H1 (cell line): ENCODE results near the gene CNTN5. TPM values are rescaled to one million over a fixed set of nuclear protein-coding genes. Genes with fewer than 3 reads are reported as not detected.

ENCODE experiments used
- CTCF ChIA-PET: fragments of 300-600 bp; sonication (Branson Sonifier 250); formaldehyde crosslinking; loops from one replicate; lab custom pipeline; 2021; ENCODE audit not compliant: partially characterized antibody; lab: Charles Lee
- POLR2A ChIA-PET: fragments of 300-600 bp; sonication (Branson Sonifier 250); formaldehyde crosslinking; loops from one replicate; lab custom pipeline; 2021; ENCODE audit warnings: inconsistent platforms; ENCODE audit not compliant: partially characterized antibody; lab: Charles Lee
- DNase-seq, 2 experiments: peaks; one replicate each; pipeline versions ENCODE4 v3.0.0 to v3.0.0-alpha.2; 2010 to 2022; ENCODE audit warnings: low spot score in 2 of 2, low read depth in 1 of 2, mixed read lengths in 1 of 2
- FAIRE-seq: peaks from 2 replicates; lab custom pipeline; 2011; peaks lifted over from hg19 to GRCh38; lab: Jason Lieb, UNC
- H2AFZ ChIP-seq: 2 replicates; pipeline ENCODE4 v1.8.1; 2012; ENCODE audit warnings: low read length, inconsistent platforms
- H2AK5ac ChIP-seq: 2 replicates; pipeline ENCODE4 v1.6.1; 2013; ENCODE audit warnings: low read depth, low read length
- H2BK120ac ChIP-seq: replicated peaks from 2 replicates; pipeline ENCODE3; 2013; ENCODE audit warnings: low read depth, low read length, inconsistent platforms
- H2BK12ac ChIP-seq: 2 replicates; pipeline ENCODE4 v1.6.1; 2013; ENCODE audit warnings: low read depth, low read length
- H2BK15ac ChIP-seq: 2 replicates; pipeline ENCODE4 v1.6.1; 2013; ENCODE audit warnings: low read length
- H2BK20ac ChIP-seq: 2 replicates; pipeline ENCODE4 v1.6.1; 2013; ENCODE audit warnings: low read length
- H2BK5ac ChIP-seq: 2 replicates; pipeline ENCODE4 v1.6.1; 2013; ENCODE audit warnings: low read depth, low read length
- H3K14ac ChIP-seq: 2 replicates; pipeline ENCODE4 v1.6.1; 2013; ENCODE audit warnings: inconsistent platforms; ENCODE audit not compliant: insufficient read length
- H3K18ac ChIP-seq: 2 replicates; pipeline ENCODE4 v1.6.1; 2013; ENCODE audit warnings: low read length; ENCODE audit errors: extremely low read depth
- H3K23ac ChIP-seq: 2 replicates; pipeline ENCODE4 v1.6.1; 2013; ENCODE audit warnings: inconsistent platforms; ENCODE audit not compliant: insufficient read length
- H3K23me2 ChIP-seq: 2 replicates; pipeline ENCODE4 v1.6.1; 2013; ENCODE audit warnings: low read depth, low read length
- H3K27ac ChIP-seq: 2 replicates; pipeline ENCODE4 v1.6.1; 2011; ENCODE audit warnings: low read depth, low read length, inconsistent platforms
- H3K27me3 ChIP-seq, 4 experiments: replicated peaks in 1 of 4; 1 replicate in 1 of 4; 2 replicates in 3 of 4; pipeline versions ENCODE4 v1.6.1 to v1.8.1; 2011 to 2013; ENCODE audit warnings: low read length in 3 of 4, mild to moderate bottlenecking in 3 of 4, inconsistent platforms in 2 of 4, mixed read lengths in 2 of 4, moderate library complexity in 1 of 4; ENCODE audit not compliant: control insufficient read depth in 3 of 4, insufficient read depth in 3 of 4; ENCODE audit errors: extremely low read depth in 1 of 4
- H3K36me3 ChIP-seq, 4 experiments: 2 replicates each; pipeline versions ENCODE4 v1.6.1 to v1.8.1; 2011 to 2013; ENCODE audit warnings: mild to moderate bottlenecking in 4 of 4, low read length in 3 of 4, moderate library complexity in 2 of 4, control low read depth in 1 of 4, inconsistent platforms in 1 of 4; ENCODE audit not compliant: insufficient read depth in 4 of 4, control insufficient read depth in 2 of 4
- H3K4ac ChIP-seq: replicated peaks from 2 replicates; pipeline ENCODE3; 2013; ENCODE audit warnings: low read length, low read depth, mixed read lengths, inconsistent platforms; ENCODE audit not compliant: insufficient read length
- H3K4me1 ChIP-seq, 4 experiments: replicated peaks in 1 of 4; 1 replicate in 1 of 4; 2 replicates in 3 of 4; pipeline versions ENCODE4 v1.6.1 to v1.8.1; 2011 to 2013; ENCODE audit warnings: low read length in 3 of 4, inconsistent platforms in 2 of 4, mixed read lengths in 1 of 4; ENCODE audit not compliant: insufficient read depth in 4 of 4, control insufficient read depth in 3 of 4
- H3K4me2 ChIP-seq, 2 experiments: 2 replicates each; pipeline versions ENCODE4 v1.6.1 to v1.8.1; 2011 to 2013; ENCODE audit warnings: low read depth in 2 of 2, low read length in 2 of 2, control low read depth in 1 of 2, inconsistent platforms in 1 of 2, mild to moderate bottlenecking in 1 of 2; ENCODE audit not compliant: insufficient read depth in 1 of 2
- H3K4me3 ChIP-seq, 4 experiments: fragments of 200-600, 300-600 bp in 1 of 4; sonication (generic), shearing (Covaris generic), sonication (Bioruptor Twin) in 1 of 4; 2 replicates each; pipeline versions ENCODE4 v1.5.1 to v1.8.1; 2011 to 2016; ENCODE audit warnings: low read length in 4 of 4, low read depth in 3 of 4, control low read depth in 2 of 4, inconsistent platforms in 2 of 4, mild to moderate bottlenecking in 2 of 4, mixed read lengths in 1 of 4, moderate library complexity in 1 of 4; ENCODE audit not compliant: insufficient read depth in 2 of 4; ENCODE audit errors: extremely low read depth in 1 of 4
- H3K56ac ChIP-seq: replicated peaks from 2 replicates; pipeline ENCODE3; 2013; ENCODE audit warnings: low read depth, mild to moderate bottlenecking, mixed read lengths, low read length, inconsistent platforms; ENCODE audit not compliant: insufficient read length
- H3K79me1 ChIP-seq: 2 replicates; pipeline ENCODE4 v1.6.1; 2013; ENCODE audit warnings: low read depth, low read length, control low read depth
- H3K79me2 ChIP-seq, 2 experiments: 2 replicates each; pipeline versions ENCODE4 v1.6.1 to v1.8.1; 2012 to 2013; ENCODE audit warnings: low read length in 2 of 2, mild to moderate bottlenecking in 2 of 2, inconsistent platforms in 1 of 2; ENCODE audit not compliant: insufficient read depth in 2 of 2, control insufficient read depth in 1 of 2
- H3K9ac ChIP-seq, 4 experiments: replicated peaks in 1 of 4; 1 replicate in 1 of 4; 2 replicates in 3 of 4; pipeline versions ENCODE4 v1.6.1 to v1.8.1; 2011 to 2013; ENCODE audit warnings: low read depth in 3 of 4, low read length in 3 of 4, control low read depth in 2 of 4, mild to moderate bottlenecking in 2 of 4, moderate library complexity in 2 of 4, inconsistent platforms in 1 of 4; ENCODE audit errors: extremely low read depth in 1 of 4
- H3K9me3 ChIP-seq, 2 experiments: 2 replicates each; pipeline versions ENCODE4 v1.6.1 to v1.8.1; 2012 to 2013; ENCODE audit warnings: mild to moderate bottlenecking in 2 of 2, moderate library complexity in 2 of 2, control low read depth in 1 of 2, inconsistent platforms in 1 of 2, low read depth in 1 of 2, low read length in 1 of 2, mixed read lengths in 1 of 2; ENCODE audit not compliant: insufficient read depth in 2 of 2
- H4K20me1 ChIP-seq, 2 experiments: replicated peaks in 1 of 2; 2 replicates each; pipeline versions ENCODE3 to v1.8.1; 2011 to 2013; ENCODE audit warnings: inconsistent platforms in 2 of 2, low read length in 2 of 2, mild to moderate bottlenecking in 1 of 2; ENCODE audit not compliant: insufficient read depth in 2 of 2, control insufficient read depth in 1 of 2
- H4K5ac ChIP-seq: 2 replicates; pipeline ENCODE4 v1.6.1; 2013; ENCODE audit warnings: low read length, low read depth, mixed read lengths, inconsistent platforms; ENCODE audit not compliant: insufficient read length
- H4K8ac ChIP-seq: 2 replicates; pipeline ENCODE4 v1.8.0; 2013; ENCODE audit warnings: mild to moderate bottlenecking, moderate library complexity, low read length, inconsistent platforms; ENCODE audit not compliant: insufficient read depth; ENCODE audit errors: extremely low read depth
- H4K91ac ChIP-seq: replicated peaks from 2 replicates; pipeline ENCODE3; 2013; ENCODE audit warnings: low read length, mixed read lengths, inconsistent platforms; ENCODE audit not compliant: insufficient read length
- CREB1 ChIP-seq: IDR thresholded peaks from 2 replicates; pipeline ENCODE4 v1.6.1; 2012; ENCODE audit warnings: inconsistent platforms
- KDM4A ChIP-seq: IDR thresholded peaks from one replicate; pipeline ENCODE4 v1.7.1; 2012; ENCODE audit warnings: low read depth, mild to moderate bottlenecking, moderate library complexity, low read length, inconsistent platforms; ENCODE audit not compliant: severe bottlenecking
- MAFK ChIP-seq: IDR thresholded peaks from 2 replicates; pipeline ENCODE4 v1.6.1; 2012; ENCODE audit warnings: low read depth, mild to moderate bottlenecking, improper control_type of control experiment, low read length
- SUZ12 ChIP-seq: fragments of 200-600 bp; sonication (generic); IDR thresholded peaks from 2 replicates; pipeline ENCODE4 v1.6.1; 2012; ENCODE audit warnings: mild to moderate bottlenecking, inconsistent platforms, low read length, moderate library complexity, mixed read lengths
- TAF1 ChIP-seq: IDR thresholded peaks from 2 replicates; pipeline ENCODE4 v1.6.1; 2011; ENCODE audit warnings: mild to moderate bottlenecking, low read depth, low read length
- TBP ChIP-seq: IDR thresholded peaks from 2 replicates; pipeline ENCODE4 v1.6.1; 2011; ENCODE audit warnings: low read depth, low read length, improper control_type of control experiment
- WGBS, 2 experiments: shearing (Covaris generic) in 1 of 2; methylation state at CpG; one replicate each; pipeline versions ENCODE4 v1.1.6 to v1.1.7; 2013 to 2015; ENCODE audit warnings: low lambda C conversion rate in 2 of 2, mixed read lengths in 2 of 2, inconsistent platforms in 1 of 2, low coverage in 1 of 2, missing lambda C conversion rate in 1 of 2; ENCODE audit not compliant: insufficient replicate concordance in 2 of 2, insufficient coverage in 1 of 2, insufficient read length in 1 of 2; ENCODE audit errors: extremely low coverage in 1 of 2, missing lambda C conversion rate in 1 of 2; 5-methylcytosine and 5-hydroxymethylcytosine counted together
- polyA plus RNA-seq, 7 experiments: library from polyadenylated mRNA; depleted of rRNA in 3 of 7; stranded (reverse) in 5 of 7; unstranded in 2 of 7; fragments of >200 nt in 5 of 7; fragments of 200-250 nt in 2 of 7; gene quantifications; 1 replicate in 5 of 7; 2 replicates in 1 of 7; 4 replicates in 1 of 7; pipeline versions ENCODE4 v1.2.1 to v1.2.3, GENCODE V29; 2011 to 2013; ENCODE audit warnings: missing spikeins in 2 of 7, mixed read lengths in 2 of 7
- total RNA-seq: library from RNA; stranded (reverse); fragmentation: NEBNext Ultra II Directional; extraction: Animal tissue kit (Norgen Biotek cat#: 25700); gene quantifications from 2 replicates; pipeline ENCODE4 v1.2.1, GENCODE V29; 2021

The CNTN5 gene
- total and polyA plus RNA-seq, 2 of the 8 experiments (the other 6 are each of a cell fraction or from before 2014, with no cell fraction given) = not detected

DNA sequence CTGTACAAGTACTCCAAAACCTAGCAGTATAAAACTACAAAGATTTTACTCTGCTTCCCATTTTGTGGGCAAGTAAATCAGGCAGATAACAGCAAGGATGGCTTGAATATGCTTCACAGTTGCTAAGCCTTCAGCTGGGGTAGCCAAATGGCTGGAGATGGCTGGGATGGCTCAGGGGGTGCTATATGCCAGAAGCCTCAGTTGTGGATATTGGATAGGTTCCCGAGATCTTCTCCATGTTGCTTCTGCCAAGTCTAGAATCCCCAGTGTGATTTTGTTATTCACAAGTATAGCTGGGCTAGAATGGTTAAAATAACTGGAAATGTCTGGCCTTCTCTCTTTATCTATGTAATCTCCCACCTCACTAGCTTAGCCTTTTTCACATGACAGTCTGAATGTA lies 1194.0 kb downstream of the CNTN5 start:
- WGBS, 2 experiments = 75% methylated on average over 1 of the region's 1 CpG; no CpG with 5 or more reads in 1 of the 2 experiments
- no peak for DNase-seq
- CTCF ChIA-PET = interaction anchor here (0.8 kb wide), 1 partner anchor 18 kb away, joined by 3 read pairs; no protein-coding TSS in a partner anchor
- Histone ChIP-seq H3K27ac (no peak overlapping the region), H3K4me1 (no peaks in the 10 kb centered on the region), H3K36me3 (no peaks in the 10 kb centered on the region), H2AFZ (no peak overlapping the region), H3K14ac (no peak overlapping the region), H3K79me1 (no peaks in the 10 kb centered on the region), H3K18ac (no peak overlapping the region), H3K23me2 (no peaks in the 10 kb centered on the region), H3K23ac (no peak overlapping the region), H2AK5ac (no peak overlapping the region), H2BK120ac (no peak overlapping the region), H4K20me1 (no peaks in the 10 kb centered on the region), H3K4me3 (no peak overlapping the region), H4K5ac (no peak overlapping the region), H3K27me3 (peaks cover 0 to 1% (median 0%) of the 10 kb centered on the region in 4 experiments; a peak in 1 of 7 replicates), H4K8ac (no peak overlapping the region), H2BK12ac (no peak overlapping the region), H3K9ac (no peak overlapping the region), H3K56ac (no peak overlapping the region), H2BK20ac (no peak overlapping the region), H2BK15ac (no peak overlapping the region), H4K91ac (no peak overlapping the region), H2BK5ac (no peak overlapping the region), H3K4me2 (no peak overlapping the region), H3K4ac (no peak overlapping the region), H3K9me3 (no peaks in the 10 kb centered on the region), H3K79me2 (no peaks in the 10 kb centered on the region)
- POLR2A ChIA-PET = no interaction called here
- no peak for FAIRE-seq
- TF ChIP-seq CREB1 = no peak
- TF ChIP-seq SUZ12 = no peak
- no peak for TF ChIP-seq MAFK
- TF ChIP-seq TBP = no peak
- no peak for TF ChIP-seq KDM4A
- TF ChIP-seq TAF1 = no peak
